Cardiac muscle cell (in vitro differentiated cells and primary cell): ENCODE data around the gene GPR137. TPM values are rescaled to one million over a fixed set of nuclear protein-coding genes. Genes with fewer than 3 reads are reported as not detected.

ENCODE experiments used
- DNase-seq, 2 donors: peaks; one replicate each; pipeline versions ENCODE4 v3.0.0 to v3.0.0-alpha.2; 2010 to 2017; ENCODE audit warnings: low read depth in 1 of 2, low spot score in 1 of 2
- H3K27ac ChIP-seq: fragments of 200-600 bp; sonication (generic); 2 replicates; pipeline ENCODE4 v1.5.1; 2016
- H3K27me3 ChIP-seq: fragments of 200-600 bp; sonication (generic); 2 replicates; pipeline ENCODE4 v1.6.0; 2016; ENCODE audit warnings: control low read depth
- H3K36me3 ChIP-seq: fragments of 200-600 bp; sonication (generic); 2 replicates; pipeline ENCODE4 v1.5.1; 2016; ENCODE audit warnings: control low read depth
- H3K4me1 ChIP-seq: fragments of 200-600 bp; sonication (generic); 2 replicates; pipeline ENCODE4 v1.8.1; 2017; ENCODE audit warnings: low read depth, mild to moderate bottlenecking, mixed run types
- H3K4me3 ChIP-seq: fragments of 200-600 bp; sonication (generic); 2 replicates; pipeline ENCODE4 v1.5.1; 2016; ENCODE audit warnings: mild to moderate bottlenecking
- H3K9me3 ChIP-seq: fragments of 200-600 bp; sonication (generic); 2 replicates; pipeline ENCODE4 v1.5.1; 2017; ENCODE audit warnings: low read depth, mild to moderate bottlenecking, control low read depth
- polyA plus RNA-seq: library from polyadenylated mRNA; unstranded; fragments of >200 nt; fragmentation: Nextera tagmentation; extraction: Ambion mirVana; gene quantifications from 2 replicates; pipeline ENCODE4 v1.2.1, GENCODE V29; 2016
- total RNA-seq: library from RNA; depleted of rRNA; stranded (reverse); fragments of >200 nt; gene quantifications from 2 replicates; pipeline ENCODE4 v1.2.3, GENCODE V29; 2016
- TF ChIP-seq, protein P1 (sequence below): IDR thresholded peaks from 2 replicates; pipeline ENCODE4 v1.5.1; 2012; ENCODE audit warnings: low read depth, mild to moderate bottlenecking, low read length

The GPR137 gene
- total and polyA plus RNA-seq, 2 experiments from 2014 or later = 37.7 to 82.6 TPM

DNA sequence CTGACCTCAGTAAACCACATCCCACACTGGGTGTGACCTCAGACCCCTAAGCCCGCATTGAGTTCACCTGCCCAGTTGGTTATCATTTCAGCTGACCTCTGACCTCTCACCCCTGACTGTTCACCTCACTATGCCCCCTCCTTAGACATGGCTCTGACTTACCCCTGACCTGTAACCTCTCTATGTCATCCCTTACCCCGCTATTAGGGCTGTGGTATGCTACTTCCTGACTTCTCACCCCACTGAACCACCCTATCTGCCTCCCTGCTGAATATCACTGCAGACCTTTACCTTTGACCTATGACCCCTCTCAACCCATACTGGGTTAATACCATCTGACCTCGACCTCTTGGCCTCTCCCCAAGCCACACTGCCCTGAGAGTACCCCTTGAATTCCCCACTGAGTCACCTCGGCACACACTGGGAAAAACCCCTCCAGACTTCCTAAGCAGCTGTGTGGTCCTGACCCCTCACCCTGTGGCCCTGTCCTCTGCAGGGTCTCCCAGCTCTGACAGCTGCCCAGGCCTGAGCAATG is 26.0 kb upstream of the GPR137 start:
- no peak for DNase-seq
- H3K4me1 ChIP-seq = no peaks in the 10 kb centered on the region
- no peaks in the 10 kb centered on the region for H3K27me3 ChIP-seq
- H3K4me3 ChIP-seq = no peak overlapping the region
- H3K27ac ChIP-seq = no peak overlapping the region
- H3K36me3 ChIP-seq = no peaks in the 10 kb centered on the region
- no peaks in the 10 kb centered on the region for H3K9me3 ChIP-seq
- TF ChIP-seq, protein P1, sequence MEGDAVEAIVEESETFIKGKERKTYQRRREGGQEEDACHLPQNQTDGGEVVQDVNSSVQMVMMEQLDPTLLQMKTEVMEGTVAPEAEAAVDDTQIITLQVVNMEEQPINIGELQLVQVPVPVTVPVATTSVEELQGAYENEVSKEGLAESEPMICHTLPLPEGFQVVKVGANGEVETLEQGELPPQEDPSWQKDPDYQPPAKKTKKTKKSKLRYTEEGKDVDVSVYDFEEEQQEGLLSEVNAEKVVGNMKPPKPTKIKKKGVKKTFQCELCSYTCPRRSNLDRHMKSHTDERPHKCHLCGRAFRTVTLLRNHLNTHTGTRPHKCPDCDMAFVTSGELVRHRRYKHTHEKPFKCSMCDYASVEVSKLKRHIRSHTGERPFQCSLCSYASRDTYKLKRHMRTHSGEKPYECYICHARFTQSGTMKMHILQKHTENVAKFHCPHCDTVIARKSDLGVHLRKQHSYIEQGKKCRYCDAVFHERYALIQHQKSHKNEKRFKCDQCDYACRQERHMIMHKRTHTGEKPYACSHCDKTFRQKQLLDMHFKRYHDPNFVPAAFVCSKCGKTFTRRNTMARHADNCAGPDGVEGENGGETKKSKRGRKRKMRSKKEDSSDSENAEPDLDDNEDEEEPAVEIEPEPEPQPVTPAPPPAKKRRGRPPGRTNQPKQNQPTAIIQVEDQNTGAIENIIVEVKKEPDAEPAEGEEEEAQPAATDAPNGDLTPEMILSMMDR = no peak

DNA sequence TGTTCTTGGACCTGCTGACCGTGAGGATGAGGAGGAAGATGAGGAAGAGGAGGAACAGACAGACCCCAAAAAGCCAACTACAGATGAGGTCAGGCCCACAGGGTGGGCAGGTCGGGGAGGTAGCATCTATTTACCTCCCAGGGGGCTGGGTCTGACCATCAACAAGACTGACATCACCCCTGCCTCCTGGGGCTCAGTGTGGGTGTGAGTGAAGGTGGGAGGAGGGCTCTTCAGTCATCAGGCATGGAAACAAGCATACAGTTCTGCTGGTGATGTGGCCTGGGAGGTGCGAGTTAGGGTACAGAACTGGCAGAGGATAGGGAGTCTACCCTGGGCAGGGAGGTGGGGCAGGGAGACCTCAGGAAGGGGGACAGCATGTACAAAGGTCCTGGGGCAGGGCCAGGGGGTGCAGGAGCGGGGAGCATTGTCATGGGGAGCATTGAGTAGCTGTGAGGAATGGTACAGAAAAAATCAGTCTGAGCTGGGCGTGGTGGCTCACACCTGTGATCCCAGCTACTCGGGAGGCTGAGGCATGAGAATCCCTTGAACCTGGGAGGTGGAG is 25.4 kb upstream of the GPR137 start:
- Histone ChIP-seq H3K4me1 (no peaks in the 10 kb centered on the region), H3K27ac (no peak overlapping the region), H3K4me3 (no peak overlapping the region), H3K27me3 (no peaks in the 10 kb centered on the region), H3K36me3 (no peaks in the 10 kb centered on the region), H3K9me3 (no peaks in the 10 kb centered on the region)
- no peak for DNase-seq
- TF ChIP-seq, protein P1 = no peak

DNA sequence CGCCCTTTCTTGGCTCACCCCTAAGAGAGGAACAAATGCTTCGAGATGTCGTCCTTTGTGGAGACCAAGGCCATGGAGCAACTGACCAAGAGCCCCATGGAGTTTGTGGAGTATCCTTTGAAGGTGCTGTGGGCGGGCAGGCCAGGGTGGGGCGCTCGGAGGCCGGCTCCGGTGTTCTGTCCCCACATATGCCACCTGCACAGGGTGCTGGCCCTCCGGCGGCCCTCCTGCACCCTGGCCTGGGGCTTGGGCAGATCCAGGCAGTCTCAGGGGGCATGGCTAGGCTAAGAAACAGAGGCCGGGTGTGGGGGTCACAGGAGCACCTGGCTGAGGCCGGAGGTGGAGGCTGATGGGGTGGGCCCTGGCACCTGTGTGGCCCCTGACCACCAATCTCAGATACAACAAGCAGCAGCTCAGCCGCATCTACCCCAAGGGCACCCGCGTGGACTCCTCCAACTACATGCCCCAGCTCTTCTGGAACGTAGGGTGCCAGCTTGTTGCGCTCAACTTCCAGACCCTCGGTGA is 24.0 kb upstream of the GPR137 start:
- Histone ChIP-seq H3K9me3 (no peaks in the 10 kb centered on the region), H3K36me3 (no peaks in the 10 kb centered on the region), H3K27me3 (no peaks in the 10 kb centered on the region), H3K27ac (no peak overlapping the region), H3K4me1 (no peaks in the 10 kb centered on the region), H3K4me3 (no peak overlapping the region)
- TF ChIP-seq, protein P1 = no peak
- no peak for DNase-seq

DNA sequence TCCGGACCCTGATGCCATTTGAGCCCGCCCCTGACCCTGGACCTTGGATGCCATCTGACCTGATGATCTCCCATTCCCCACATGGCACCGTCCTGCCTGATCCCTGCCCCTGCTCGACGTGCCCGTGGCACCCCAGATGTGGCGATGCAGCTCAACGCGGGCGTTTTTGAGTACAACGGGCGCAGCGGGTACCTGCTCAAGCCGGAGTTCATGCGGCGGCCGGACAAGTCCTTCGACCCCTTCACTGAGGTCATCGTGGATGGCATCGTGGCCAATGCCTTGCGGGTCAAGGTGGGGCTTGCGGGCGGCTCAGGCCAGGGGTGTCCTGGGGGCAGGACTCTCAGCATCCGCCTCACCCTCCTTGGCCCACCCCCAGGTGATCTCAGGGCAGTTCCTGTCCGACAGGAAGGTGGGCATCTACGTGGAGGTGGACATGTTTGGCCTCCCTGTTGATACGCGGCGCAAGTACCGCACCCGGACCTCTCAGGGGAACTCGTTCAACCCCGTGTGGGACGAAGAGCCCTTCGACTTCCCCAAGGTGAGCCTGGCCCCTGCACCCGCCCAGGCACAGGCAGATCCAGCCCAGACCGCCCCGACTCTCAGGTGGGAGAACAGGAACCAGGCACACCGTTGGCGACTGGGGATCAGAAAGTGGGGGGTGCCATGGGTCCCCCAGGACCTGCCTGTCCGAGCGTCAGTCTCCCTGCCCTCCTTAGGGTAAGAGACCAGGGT is 23.2 kb upstream of the GPR137 start:
- no peak for DNase-seq
- no peaks in the 10 kb centered on the region for H3K36me3 ChIP-seq
- H3K27ac ChIP-seq = no peak overlapping the region
- H3K27me3 ChIP-seq = no peaks in the 10 kb centered on the region
- no peaks in the 10 kb centered on the region for H3K4me1 ChIP-seq
- no peak overlapping the region for H3K4me3 ChIP-seq
- TF ChIP-seq, protein P1 = no peak
- H3K9me3 ChIP-seq = no peaks in the 10 kb centered on the region

DNA sequence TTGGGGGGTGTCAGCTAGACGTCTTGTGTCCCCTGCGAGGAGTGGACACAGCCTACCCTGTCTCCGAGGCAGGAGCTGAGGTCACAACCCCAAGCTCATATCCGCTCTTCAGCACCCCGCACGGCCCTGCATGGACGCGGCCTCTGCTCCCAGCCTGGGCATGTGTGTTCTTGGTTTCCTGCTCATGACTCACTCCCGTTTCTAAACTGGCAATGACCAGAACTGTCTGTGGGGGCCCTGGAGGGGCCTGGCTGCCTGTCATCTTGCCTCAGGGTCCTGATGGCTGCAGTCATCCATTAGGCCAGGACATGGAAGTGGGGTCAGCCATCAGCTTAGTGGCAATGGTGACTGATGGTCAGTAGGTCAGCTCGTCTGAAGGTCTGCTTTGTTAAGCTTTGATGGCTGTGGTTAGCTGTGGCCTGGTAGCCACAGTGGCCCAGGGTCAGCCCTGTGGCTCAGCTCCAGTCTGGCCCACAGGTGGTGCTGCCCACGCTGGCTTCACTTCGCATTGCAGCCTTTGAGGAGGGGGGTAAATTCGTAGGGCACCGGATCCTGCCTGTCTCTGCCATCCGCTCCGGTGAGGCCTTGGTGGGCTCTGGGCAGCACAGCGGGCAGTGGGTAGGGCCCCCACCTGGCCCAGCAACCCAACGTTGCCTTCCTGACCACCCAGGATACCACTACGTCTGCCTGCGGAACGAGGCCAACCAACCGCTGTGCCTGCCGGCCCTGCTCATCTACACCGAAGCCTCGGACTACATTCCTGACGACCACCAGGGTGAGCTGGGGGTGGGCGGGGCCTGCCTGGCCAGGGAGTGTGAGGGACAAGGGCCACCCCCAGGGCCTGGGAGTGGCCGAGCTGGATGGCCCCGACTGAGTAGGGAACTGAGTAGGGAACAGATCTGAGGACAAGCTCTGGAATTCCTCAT is 22.4 kb upstream of the GPR137 start:
- no peaks in the 10 kb centered on the region for H3K4me1 ChIP-seq

More for the DNA sequence above, 22.4 kb upstream of the GPR137 start:
- Histone ChIP-seq H3K36me3 (no peaks in the 10 kb centered on the region), H3K27me3 (no peaks in the 10 kb centered on the region), H3K4me3 (no peak overlapping the region), H3K9me3 (no peaks in the 10 kb centered on the region), H3K27ac (no peak overlapping the region)
- TF ChIP-seq, protein P1 = no peak
- DNase-seq = peak in 1 of 2 donors; percentile 62
